ENCODE data around the gene USP17L20. TPM values are rescaled to one million over a fixed set of nuclear protein-coding genes. Genes with fewer than 3 reads are reported as not detected.

Gene USP17L20
- total RNA-seq, 1 donor, result not detected

Other genes with a start within 250 kb of the USP17L20 start
- not detected in 2 replicates for gene FAM90A26, start 87.7 kb upstream of the USP17L20 start, total RNA-seq (ENCODE audit: low replicate concordance)
- not detected in 2 replicates for gene USP17L10, start 47.5 kb upstream of the USP17L20 start, total RNA-seq (ENCODE audit: low replicate concordance)
- not detected in 2 replicates for gene USP17L11, start 42.7 kb upstream of the USP17L20 start, total RNA-seq (ENCODE audit: low replicate concordance)
- gene USP17L12, start 38.0 kb upstream of the USP17L20 start, total RNA-seq (ENCODE audit: low replicate concordance), result not detected in 2 replicates
- gene USP17L13, start 33.2 kb upstream of the USP17L20 start, total RNA-seq (ENCODE audit: low replicate concordance), result not detected in 2 replicates
- gene USP17L15, start 23.7 kb upstream of the USP17L20 start, total RNA-seq (ENCODE audit: low replicate concordance), result not detected in 2 replicates
- gene USP17L17, start 14.2 kb upstream of the USP17L20 start, total RNA-seq (ENCODE audit: low replicate concordance), result not detected in 2 replicates
- not detected in 2 replicates for gene USP17L18, start 9.5 kb upstream of the USP17L20 start, total RNA-seq (ENCODE audit: low replicate concordance)
- gene USP17L19, start 4.7 kb upstream of the USP17L20 start, total RNA-seq (ENCODE audit: low replicate concordance), result not detected in 2 replicates
- not detected in 2 replicates for gene USP17L21, start 4.7 kb downstream of the USP17L20 start, total RNA-seq (ENCODE audit: low replicate concordance)
- not detected in 2 replicates for gene USP17L22, start 9.5 kb downstream of the USP17L20 start, total RNA-seq (ENCODE audit: low replicate concordance)
- gene USP17L24, start 67.0 kb downstream of the USP17L20 start, total RNA-seq (ENCODE audit: low replicate concordance), result not detected in 2 replicates
- gene USP17L25, start 71.8 kb downstream of the USP17L20 start, total RNA-seq (ENCODE audit: low replicate concordance), result not detected in 2 replicates
- not detected in 2 replicates for gene USP17L26, start 76.5 kb downstream of the USP17L20 start, total RNA-seq (ENCODE audit: low replicate concordance)
- gene USP17L5, start 81.3 kb downstream of the USP17L20 start, total RNA-seq (ENCODE audit: low replicate concordance), result not detected in 2 replicates
- gene USP17L27, start 86.0 kb downstream of the USP17L20 start, total RNA-seq (ENCODE audit: low replicate concordance), result not detected in 2 replicates
- gene USP17L28, start 90.8 kb downstream of the USP17L20 start, total RNA-seq (ENCODE audit: low replicate concordance), result not detected in 2 replicates
- gene USP17L29, start 95.5 kb downstream of the USP17L20 start, total RNA-seq (ENCODE audit: low replicate concordance), result not detected in 2 replicates
- gene USP17L30, start 105.0 kb downstream of the USP17L20 start, total RNA-seq (ENCODE audit: low replicate concordance), result not detected in 2 replicates
- gene DEFB131A, start 186.3 kb downstream of the USP17L20 start, total RNA-seq (ENCODE audit: low replicate concordance), result not detected in 2 replicates